Natural killer cell (primary cell): ENCODE data around the gene SLC5A10. TPM values are rescaled to one million over a fixed set of nuclear protein-coding genes. Genes with fewer than 3 reads are reported as not detected.

Experiments used
- ATAC-seq, 3 donors: fragments of 150-1000 bp in 2 of 3; fragments of 200-7000 bp in 1 of 3; cut with Tn5 transposase; 1 replicate in 1 of 3; 2 replicates in 2 of 3; pipeline ENCODE4 v1.10.0; 2021; ENCODE audit warnings: mild to moderate bottlenecking in 2 of 3, moderate library complexity in 2 of 3
- DNase-seq, 2 donors: peaks; one replicate each; pipeline versions ENCODE4 v3.0.0 to v3.0.0-alpha.2; 2013 to 2021; ENCODE audit warnings: mixed read lengths in 1 of 2
- H3K27ac ChIP-seq: one replicate; pipeline ENCODE4 v1.5.1; 2013; ENCODE audit warnings: mild to moderate bottlenecking, low read length
- H3K27me3 ChIP-seq: one replicate; pipeline ENCODE4 v1.6.1; 2013; ENCODE audit warnings: low read length; ENCODE audit not compliant: control insufficient read depth, insufficient read depth
- H3K36me3 ChIP-seq: one replicate; pipeline ENCODE4 v1.6.1; 2013; ENCODE audit warnings: low read length; ENCODE audit not compliant: control insufficient read depth, insufficient read depth
- H3K4me1 ChIP-seq: one replicate; pipeline ENCODE4 v1.6.1; 2013; ENCODE audit warnings: low read length; ENCODE audit not compliant: control insufficient read depth, insufficient read depth
- H3K4me3 ChIP-seq: one replicate; pipeline ENCODE4 v1.5.1; 2013; ENCODE audit warnings: low read length
- H3K9me3 ChIP-seq: one replicate; pipeline ENCODE4 v1.6.1; 2013; ENCODE audit warnings: low read length; ENCODE audit not compliant: control insufficient read depth, insufficient read depth
- H3K27ac Mint-ChIP-seq, 2 donors: one replicate each; pipeline ENCODE4 v1.8.0; 2022; ENCODE audit warnings: mild to moderate bottlenecking in 2 of 2, mixed read lengths in 2 of 2, moderate library complexity in 1 of 2
- H3K27me3 Mint-ChIP-seq, 2 donors: one replicate each; pipeline ENCODE4 v1.8.0; 2022; ENCODE audit warnings: low read depth in 2 of 2, mixed read lengths in 2 of 2
- H3K36me3 Mint-ChIP-seq: one replicate; pipeline ENCODE4 v1.8.0; 2022; ENCODE audit warnings: mixed read lengths
- H3K4me1 Mint-ChIP-seq, 2 donors: one replicate each; pipeline ENCODE4 v1.8.0; 2022; ENCODE audit warnings: mixed read lengths in 2 of 2
- H3K4me3 Mint-ChIP-seq: one replicate; pipeline ENCODE4 v1.8.0; 2022; ENCODE audit warnings: mild to moderate bottlenecking, moderate library complexity, mixed read lengths
- H3K9me3 Mint-ChIP-seq, 2 donors: one replicate each; pipeline ENCODE4 v1.8.0; 2022; ENCODE audit warnings: mixed read lengths in 2 of 2
- WGBS: methylation state at CpG from one replicate; pipeline ENCODE4 v1.1.7; 2013; ENCODE audit warnings: missing lambda C conversion rate; ENCODE audit not compliant: insufficient coverage; 5-methylcytosine and 5-hydroxymethylcytosine counted together
- intact Hi-C: fragments of 100-400 bp; cut with micrococcal nuclease; formaldehyde crosslinking; loops from one replicate; pipeline ENCODE4 v1.14.2; 2022
- total RNA-seq, 4 donors: library from RNA; stranded (reverse); fragments of 120-200 nt in 1 of 4; gene quantifications; one replicate each; pipeline versions ENCODE4 v1.2.3 to v1.2.4, GENCODE V29; 2013 to 2022
- TF ChIP-seq, protein P1 (sequence below): fragments of 200-600 bp; IDR thresholded peaks from one replicate; pipeline ENCODE4 v1.8.0; 2022; ENCODE audit warnings: antibody characterized with exemption

The SLC5A10 gene
- total RNA-seq, 3 donors from 2014 or later (not counting 1 experiment from before 2014, with no cell fraction given), result 0.28 TPM; not detected in 2

DNA sequence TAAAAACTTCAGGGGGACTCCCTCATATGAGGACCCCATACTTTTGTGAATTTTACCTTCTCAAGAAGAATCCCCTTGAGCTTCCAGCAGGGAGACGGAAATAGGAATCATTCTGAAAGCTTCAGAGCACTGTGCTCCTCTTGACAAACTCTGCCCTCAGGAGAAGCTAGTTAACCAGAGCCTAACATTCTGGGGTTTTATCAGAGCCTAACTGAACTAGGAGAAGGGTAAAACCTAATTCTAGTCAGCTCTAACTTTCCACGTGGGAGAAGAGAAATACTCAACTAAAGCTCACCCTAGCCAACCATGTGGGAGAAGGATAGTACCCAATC, 13.3 kb upstream of the SLC5A10 start:
- H3K27ac ChIP-seq, result no peak overlapping the region
- H3K36me3 ChIP-seq, result no peaks in the 10 kb centered on the region
- ATAC-seq (no peak), DNase-seq (no peak)
- no peaks in the 10 kb centered on the region for H3K9me3 ChIP-seq
- H3K4me1 ChIP-seq, result no peaks in the 10 kb centered on the region
- Mint-ChIP-seq H3K27ac (no peak overlapping the region), H3K9me3 (no peaks in the 10 kb centered on the region), H3K4me3 (no peak overlapping the region), H3K4me1 (no peaks in the 10 kb centered on the region), H3K36me3 (no peaks in the 10 kb centered on the region), H3K27me3 (peaks cover 0 to 16% of the 10 kb centered on the region in 2 donors)
- WGBS, result 100% methylated on average over 1 of the region's 2 CpGs
- TF ChIP-seq, protein P1, sequence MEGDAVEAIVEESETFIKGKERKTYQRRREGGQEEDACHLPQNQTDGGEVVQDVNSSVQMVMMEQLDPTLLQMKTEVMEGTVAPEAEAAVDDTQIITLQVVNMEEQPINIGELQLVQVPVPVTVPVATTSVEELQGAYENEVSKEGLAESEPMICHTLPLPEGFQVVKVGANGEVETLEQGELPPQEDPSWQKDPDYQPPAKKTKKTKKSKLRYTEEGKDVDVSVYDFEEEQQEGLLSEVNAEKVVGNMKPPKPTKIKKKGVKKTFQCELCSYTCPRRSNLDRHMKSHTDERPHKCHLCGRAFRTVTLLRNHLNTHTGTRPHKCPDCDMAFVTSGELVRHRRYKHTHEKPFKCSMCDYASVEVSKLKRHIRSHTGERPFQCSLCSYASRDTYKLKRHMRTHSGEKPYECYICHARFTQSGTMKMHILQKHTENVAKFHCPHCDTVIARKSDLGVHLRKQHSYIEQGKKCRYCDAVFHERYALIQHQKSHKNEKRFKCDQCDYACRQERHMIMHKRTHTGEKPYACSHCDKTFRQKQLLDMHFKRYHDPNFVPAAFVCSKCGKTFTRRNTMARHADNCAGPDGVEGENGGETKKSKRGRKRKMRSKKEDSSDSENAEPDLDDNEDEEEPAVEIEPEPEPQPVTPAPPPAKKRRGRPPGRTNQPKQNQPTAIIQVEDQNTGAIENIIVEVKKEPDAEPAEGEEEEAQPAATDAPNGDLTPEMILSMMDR, result no peak
- no peak overlapping the region for H3K4me3 ChIP-seq
- H3K27me3 ChIP-seq, result no peaks in the 10 kb centered on the region
- intact Hi-C loops, result no loop called here

DNA sequence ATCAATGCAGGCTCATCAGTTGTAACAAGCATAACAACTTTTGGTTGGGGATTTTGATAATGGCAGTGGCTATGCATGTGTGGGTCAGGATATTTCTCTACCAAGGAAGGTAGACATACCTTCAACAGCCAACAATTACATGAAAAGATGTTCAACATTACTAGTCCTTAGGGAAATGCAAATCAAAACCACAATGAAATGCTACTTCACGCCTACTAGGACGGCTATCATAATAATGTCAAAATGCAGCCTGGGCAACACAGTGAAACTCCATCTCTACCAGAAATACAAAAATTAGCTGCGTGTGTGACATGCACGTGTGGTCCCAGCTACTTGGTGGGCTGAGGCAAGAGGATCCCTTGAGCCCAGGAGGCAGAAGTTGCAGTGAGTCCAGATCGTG, 7.3 kb upstream of the SLC5A10 start:
- Mint-ChIP-seq H3K4me3 (no peak overlapping the region), H3K36me3 (no peaks in the 10 kb centered on the region), H3K9me3 (no peaks in the 10 kb centered on the region), H3K4me1 (no peaks in the 10 kb centered on the region), H3K27me3 (peaks cover 12 to 29% of the 10 kb centered on the region in 2 donors), H3K27ac (no peak overlapping the region)
- H3K4me1 ChIP-seq, result no peaks in the 10 kb centered on the region
- H3K4me3 ChIP-seq, result no peak overlapping the region
- no peak overlapping the region for H3K27ac ChIP-seq
- 66% methylated on average over 5 of the region's 5 CpGs for WGBS
- TF ChIP-seq, protein P1, result no peak
- intact Hi-C loops, result no loop called here
- peaks cover 2% of the 10 kb centered on the region for H3K27me3 ChIP-seq
- no peaks in the 10 kb centered on the region for H3K36me3 ChIP-seq
- DNase-seq (no peak), ATAC-seq (no peak)
- H3K9me3 ChIP-seq, result no peaks in the 10 kb centered on the region

DNA sequence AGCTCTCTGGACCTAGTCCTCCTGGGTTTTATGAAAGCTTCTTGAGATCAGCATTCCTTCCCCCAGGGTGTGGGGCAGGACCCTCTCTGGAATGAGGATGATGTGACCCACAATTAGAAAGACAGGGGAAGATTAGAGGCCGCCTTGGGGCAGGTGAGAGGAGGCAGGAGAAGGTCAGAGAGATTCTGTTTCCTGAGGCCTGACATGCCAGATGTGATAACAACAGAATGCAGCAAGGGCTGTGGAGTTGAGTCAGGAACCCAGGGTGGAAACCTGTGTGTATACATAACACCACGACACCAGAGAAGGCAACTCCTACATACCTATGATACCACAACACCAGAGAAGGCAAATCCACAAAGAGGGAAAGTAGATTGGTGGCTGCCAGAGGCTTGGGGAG, 5.4 kb upstream of the SLC5A10 start:
- WGBS, result 77% methylated on average over 1 of the region's 2 CpGs
- DNase-seq (no peak), ATAC-seq (no peak)
- TF ChIP-seq, protein P1, result no peak
- Mint-ChIP-seq H3K27ac (no peak overlapping the region), H3K9me3 (no peaks in the 10 kb centered on the region), H3K4me1 (no peaks in the 10 kb centered on the region), H3K4me3 (no peak overlapping the region), H3K27me3 (peaks cover 12 to 26% of the 10 kb centered on the region in 2 donors), H3K36me3 (no peaks in the 10 kb centered on the region)
- Histone ChIP-seq H3K36me3 (no peaks in the 10 kb centered on the region), H3K4me1 (no peaks in the 10 kb centered on the region), H3K4me3 (no peak overlapping the region), H3K27ac (no peak overlapping the region), H3K27me3 (peaks cover 2% of the 10 kb centered on the region), H3K9me3 (no peaks in the 10 kb centered on the region)
- intact Hi-C loops, result no loop called here

DNA sequence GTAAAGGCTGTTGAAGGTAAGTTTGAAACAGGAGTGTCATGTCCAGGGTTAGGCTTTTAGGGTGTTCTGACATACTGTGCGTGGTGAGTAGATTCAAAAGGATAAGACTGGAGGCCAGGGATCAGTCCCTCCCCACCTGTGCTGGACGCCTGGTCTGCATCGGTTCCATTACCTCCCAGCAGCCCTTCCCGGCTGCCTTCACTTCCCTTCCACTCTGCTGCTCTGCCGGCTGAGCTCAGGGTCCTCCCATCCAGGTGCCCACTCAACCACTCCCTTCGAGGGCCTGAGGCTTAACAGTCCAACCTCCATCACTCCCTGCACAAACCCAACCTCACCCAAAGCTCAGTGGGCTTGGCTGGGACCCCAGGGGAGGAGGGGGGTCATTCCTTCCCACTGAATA, 4.1 kb upstream of the SLC5A10 start:
- peaks cover 2% of the 10 kb centered on the region for H3K27me3 ChIP-seq
- ATAC-seq (no peak), DNase-seq (no peak)
- H3K4me3 ChIP-seq, result no peak overlapping the region
- H3K27ac ChIP-seq, result no peak overlapping the region
- Mint-ChIP-seq H3K27ac (no peak overlapping the region), H3K4me1 (no peaks in the 10 kb centered on the region), H3K36me3 (no peaks in the 10 kb centered on the region), H3K4me3 (no peak overlapping the region), H3K27me3 (peaks cover 12 to 26% of the 10 kb centered on the region in 2 donors), H3K9me3 (no peaks in the 10 kb centered on the region)
- no peaks in the 10 kb centered on the region for H3K4me1 ChIP-seq
- H3K36me3 ChIP-seq, result no peaks in the 10 kb centered on the region
- TF ChIP-seq, protein P1, result no peak
- 84% methylated on average over 6 of the region's 6 CpGs for WGBS
- intact Hi-C loops, result no loop called here
- no peaks in the 10 kb centered on the region for H3K9me3 ChIP-seq
